ENCODE results near the gene MBLAC2.

Gene MBLAC2

DNA sequence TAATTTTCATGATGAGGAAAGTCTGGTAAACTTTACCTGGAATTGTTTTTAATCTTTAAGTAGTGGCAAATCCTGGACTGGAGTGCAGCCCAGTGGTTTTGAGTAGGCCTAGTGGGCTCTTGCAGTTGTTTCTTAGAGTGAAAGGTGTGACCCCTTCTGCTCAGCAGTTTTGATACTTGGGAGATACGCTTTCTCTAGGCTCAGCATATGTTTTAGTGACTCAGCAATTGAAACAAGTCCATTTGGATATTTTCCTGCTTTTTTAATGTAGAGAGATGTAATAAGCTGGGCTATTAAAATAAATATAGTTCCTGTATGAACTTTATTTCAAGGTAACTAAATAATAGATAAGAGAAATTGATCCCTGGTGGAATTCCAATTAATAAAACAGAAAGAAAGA lies 6.1 kb upstream of the MBLAC2 start:
- no peaks in the 10 kb centered on the region for H3K36me3 Mint-ChIP-seq (ENCODE audit: insufficient read depth)
- DNase-seq (ENCODE audit: low spot score in 2 of 2) (no peak), ATAC-seq (replicated peaks; ENCODE audit: extremely low read depth, poor library complexity, severe bottlenecking) (no peak)
- no peaks in the 10 kb centered on the region for H3K4me1 Mint-ChIP-seq
- no peak overlapping the region for H3K27ac Mint-ChIP-seq (ENCODE audit: low read depth)
- no peak overlapping the region for H3K4me3 Mint-ChIP-seq
- no peaks in the 10 kb centered on the region for H3K27me3 Mint-ChIP-seq
- H3K9me3 Mint-ChIP-seq, result no peaks in the 10 kb centered on the region

DNA sequence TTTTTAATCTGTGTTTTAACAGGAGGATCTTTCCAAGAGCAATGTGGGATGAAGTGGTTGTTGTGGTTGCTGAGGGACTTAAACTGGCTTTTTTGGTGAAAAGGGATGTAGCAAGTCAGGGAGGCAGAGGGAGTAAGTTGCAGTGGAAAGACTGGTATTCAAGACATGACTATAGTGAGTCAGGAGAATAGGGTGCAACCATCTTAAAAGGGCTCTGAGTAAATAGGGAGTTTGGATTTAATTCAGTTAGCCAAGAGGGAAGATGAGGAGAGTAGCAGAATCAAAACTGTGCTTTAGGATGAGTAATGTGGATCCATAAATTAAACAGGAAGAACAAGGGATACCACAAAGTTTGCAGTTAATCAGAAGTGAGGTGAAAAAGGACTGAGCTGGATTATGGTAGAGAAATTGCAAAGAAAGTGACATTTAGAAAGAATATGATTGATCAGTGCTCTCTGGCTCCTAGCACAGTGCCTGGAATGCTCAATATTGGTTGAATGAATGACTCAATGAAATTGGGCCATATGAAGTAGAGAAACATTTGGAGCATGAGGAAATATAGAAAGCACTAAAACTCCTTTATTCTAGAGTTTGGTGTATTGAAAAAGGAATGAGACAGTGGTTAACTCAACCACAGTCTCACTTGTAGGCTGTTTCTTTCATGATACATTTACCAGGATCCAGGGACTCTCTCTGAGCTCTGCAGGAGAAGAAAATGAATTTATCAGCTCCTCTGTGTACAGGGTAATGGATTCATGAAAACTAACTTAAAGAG lies 5.2 kb upstream of the MBLAC2 start:
- H3K4me1 Mint-ChIP-seq, result peaks cover 6% of the 10 kb centered on the region
- ATAC-seq (replicated peaks; ENCODE audit: extremely low read depth, poor library complexity, severe bottlenecking) (no peak), DNase-seq (ENCODE audit: low spot score in 2 of 2) (no peak)
- no peak overlapping the region for H3K27ac Mint-ChIP-seq (ENCODE audit: low read depth)
- H3K9me3 Mint-ChIP-seq, result no peaks in the 10 kb centered on the region
- H3K27me3 Mint-ChIP-seq, result no peaks in the 10 kb centered on the region
- no peak overlapping the region for H3K4me3 Mint-ChIP-seq
- H3K36me3 Mint-ChIP-seq (ENCODE audit: insufficient read depth), result no peaks in the 10 kb centered on the region

DNA sequence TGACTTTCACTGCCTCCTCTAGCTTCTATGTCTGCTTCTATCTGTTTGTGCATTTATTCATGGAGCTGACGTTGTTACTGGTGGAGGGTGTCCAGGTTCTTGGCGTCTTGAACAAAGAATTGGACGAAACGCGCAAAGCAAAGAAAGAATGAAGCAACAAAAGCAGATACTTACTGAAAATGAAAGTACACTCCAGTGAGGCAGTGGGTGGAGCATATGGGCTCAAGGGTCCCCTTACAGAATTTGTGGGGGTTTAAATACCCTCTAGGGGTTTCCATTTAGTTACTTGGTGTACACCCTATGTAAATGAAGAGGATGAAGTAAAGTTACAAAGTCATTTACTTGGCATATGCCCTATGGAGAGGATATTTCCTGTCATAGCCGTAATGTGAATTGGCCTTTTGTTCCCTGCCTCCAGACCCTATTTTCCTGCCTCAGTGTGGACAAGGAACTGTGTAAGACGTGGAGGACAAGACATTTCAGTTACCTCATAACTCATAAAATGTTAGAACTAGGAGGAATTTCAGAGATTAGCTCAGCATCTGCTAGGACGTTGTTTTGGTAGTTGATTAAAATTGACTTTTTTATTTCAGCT lies 3.1 kb upstream of the MBLAC2 start:
- Mint-ChIP-seq H3K4me3 (no peak overlapping the region), H3K4me1 (peaks cover 18% of the 10 kb centered on the region), H3K27ac (ENCODE audit: low read depth) (no peak overlapping the region), H3K9me3 (no peaks in the 10 kb centered on the region), H3K27me3 (no peaks in the 10 kb centered on the region), H3K36me3 (ENCODE audit: insufficient read depth) (peaks cover 13% of the 10 kb centered on the region)
- no peak for ATAC-seq (replicated peaks; ENCODE audit: extremely low read depth, poor library complexity, severe bottlenecking)
- no peak for DNase-seq (ENCODE audit: low spot score in 2 of 2)

DNA sequence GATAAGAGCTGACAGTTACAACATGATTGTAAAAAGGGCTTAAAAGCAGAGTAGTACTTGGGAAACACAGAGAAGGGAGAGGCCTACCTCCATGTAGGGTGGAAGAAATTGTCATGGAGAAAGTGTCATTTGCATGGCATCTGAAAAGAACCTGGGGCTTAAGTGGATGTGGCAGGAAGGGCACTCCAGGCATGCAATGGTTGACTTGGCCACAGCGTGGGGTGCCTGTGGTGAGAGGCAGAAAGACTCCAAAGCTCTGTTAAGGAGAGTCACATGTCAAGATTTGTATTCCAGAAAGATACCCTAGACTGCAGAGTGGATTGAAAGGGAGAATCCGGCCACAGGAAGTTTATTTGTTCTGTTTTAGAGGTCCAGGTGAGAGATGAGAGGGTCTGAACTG lies 2.5 kb upstream of the MBLAC2 start:
- no peak for ATAC-seq (replicated peaks; ENCODE audit: extremely low read depth, poor library complexity, severe bottlenecking)
- peaks cover 20% of the 10 kb centered on the region for H3K4me1 Mint-ChIP-seq
- H3K27me3 Mint-ChIP-seq, result no peaks in the 10 kb centered on the region
- no peaks in the 10 kb centered on the region for H3K9me3 Mint-ChIP-seq
- DNase-seq (ENCODE audit: low spot score in 2 of 2), result no peak
- H3K4me3 Mint-ChIP-seq, result no peak overlapping the region
- peaks cover 13% of the 10 kb centered on the region for H3K36me3 Mint-ChIP-seq (ENCODE audit: insufficient read depth)
- H3K27ac Mint-ChIP-seq (ENCODE audit: low read depth), result no peak overlapping the region

DNA sequence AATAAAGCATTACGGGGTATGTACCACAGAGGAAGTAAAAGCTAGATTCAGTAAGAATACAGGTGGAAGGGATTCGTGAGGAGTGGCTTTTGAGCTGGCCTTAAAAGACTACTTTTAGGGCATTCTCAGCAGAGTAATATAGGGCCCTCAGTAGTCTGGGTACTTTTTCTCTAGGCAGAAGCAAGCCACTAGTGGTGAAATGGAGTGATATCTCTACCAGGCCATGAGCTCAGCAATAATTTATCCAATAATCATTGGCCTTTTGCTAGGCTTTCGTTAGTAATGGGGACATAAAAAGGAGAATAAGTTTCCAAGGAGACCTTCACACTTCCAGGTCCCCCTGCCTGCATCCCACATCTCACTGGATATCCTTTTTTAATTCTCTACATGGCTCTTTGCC lies 1.8 kb upstream of the MBLAC2 start:
- no peak overlapping the region for H3K27ac Mint-ChIP-seq (ENCODE audit: low read depth)
- no peak for DNase-seq (ENCODE audit: low spot score in 2 of 2)
- peaks cover 20% of the 10 kb centered on the region for H3K4me1 Mint-ChIP-seq
- H3K9me3 Mint-ChIP-seq, result no peaks in the 10 kb centered on the region
- no peaks in the 10 kb centered on the region for H3K27me3 Mint-ChIP-seq
- ATAC-seq (replicated peaks; ENCODE audit: extremely low read depth, poor library complexity, severe bottlenecking), result no peak
- peaks cover 13% of the 10 kb centered on the region for H3K36me3 Mint-ChIP-seq (ENCODE audit: insufficient read depth)
- H3K4me3 Mint-ChIP-seq, result no peak overlapping the region

DNA sequence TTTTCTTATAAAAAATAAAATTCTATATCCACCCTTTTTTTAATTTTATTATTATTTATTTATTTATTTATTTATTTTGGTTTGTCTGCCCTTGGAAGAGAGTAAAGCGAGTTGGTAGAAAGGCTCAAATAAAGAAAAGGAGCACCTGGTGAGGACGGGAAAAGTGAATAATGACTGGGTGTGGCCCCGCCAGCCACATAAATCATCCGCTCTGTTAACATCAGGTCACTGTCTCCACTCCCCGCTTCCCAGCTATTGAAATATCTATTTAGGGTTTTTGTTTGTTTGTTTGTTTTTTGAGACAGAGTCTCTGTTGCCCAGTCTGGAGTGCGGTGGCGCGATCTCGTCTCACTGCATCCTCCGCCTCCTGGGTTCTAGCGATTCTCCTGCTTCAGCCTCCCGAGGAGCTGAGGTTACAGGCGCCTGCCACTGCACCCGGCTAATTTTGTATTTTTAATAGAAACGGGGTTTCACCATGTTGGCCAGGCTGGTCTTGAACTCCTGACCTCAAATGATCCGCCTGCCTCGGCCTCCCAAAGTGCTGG lies 937 bp upstream of the MBLAC2 start:
- Mint-ChIP-seq H3K4me3 (peak overlapping the region; percentile 97), H3K36me3 (ENCODE audit: insufficient read depth) (peaks cover 13% of the 10 kb centered on the region), H3K4me1 (peaks cover 29% of the 10 kb centered on the region), H3K9me3 (no peaks in the 10 kb centered on the region), H3K27me3 (no peaks in the 10 kb centered on the region), H3K27ac (ENCODE audit: low read depth) (no peak overlapping the region)
- ATAC-seq (replicated peaks; ENCODE audit: extremely low read depth, poor library complexity, severe bottlenecking) (no peak), DNase-seq (ENCODE audit: low spot score in 2 of 2) (no peak)

DNA sequence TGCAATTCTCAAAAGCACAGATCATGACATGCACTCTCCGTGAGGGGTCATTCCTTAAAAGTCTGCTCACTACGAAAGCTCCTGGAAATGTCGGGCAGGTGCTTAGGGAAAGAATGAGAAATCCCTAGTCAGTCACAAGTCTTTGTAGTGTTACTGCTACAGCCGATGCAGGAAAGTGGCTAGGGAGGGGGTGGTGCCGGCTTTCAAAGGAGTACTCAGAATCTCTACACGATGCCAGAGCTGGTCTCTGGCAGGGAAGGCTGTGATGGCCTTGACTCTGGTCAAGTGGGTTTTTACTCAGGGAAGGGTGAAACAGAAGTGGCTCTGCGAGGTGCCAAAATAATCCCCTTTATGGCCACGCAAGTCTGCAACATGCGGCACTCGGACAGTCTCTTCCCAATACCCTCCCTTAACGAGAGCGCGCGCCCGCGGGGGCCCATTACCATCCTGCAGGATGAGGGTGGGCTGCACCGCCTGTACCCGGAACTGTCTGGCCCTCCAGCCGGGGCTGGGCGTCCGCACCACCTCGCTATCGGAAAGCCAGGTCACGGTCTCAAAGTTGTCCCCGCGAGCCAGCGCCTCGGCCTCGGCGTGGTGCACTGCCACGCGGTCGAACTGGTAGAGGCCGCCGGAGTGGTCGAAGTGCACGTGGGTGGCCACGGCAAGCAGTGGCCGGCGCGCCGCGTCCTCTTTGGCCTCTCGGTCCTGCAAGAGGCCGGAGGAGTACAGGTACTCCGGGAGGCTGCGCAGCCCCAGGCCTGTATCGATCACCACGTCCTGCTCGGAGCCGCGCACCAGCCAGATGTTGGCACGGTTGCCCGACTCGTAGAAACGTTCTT lies 956 bp downstream of the MBLAC2 start:
- ATAC-seq (replicated peaks; ENCODE audit: extremely low read depth, poor library complexity, severe bottlenecking) (peak; percentile 1), DNase-seq (ENCODE audit: low spot score in 2 of 2) (no peak)
- H3K4me3 Mint-ChIP-seq, result peak overlapping the region; percentile 97
- H3K4me1 Mint-ChIP-seq, result peaks cover 41% of the 10 kb centered on the region
- H3K27ac Mint-ChIP-seq (ENCODE audit: low read depth), result peak overlapping the region; percentile 87
- H3K9me3 Mint-ChIP-seq, result no peaks in the 10 kb centered on the region
- no peaks in the 10 kb centered on the region for H3K27me3 Mint-ChIP-seq
- H3K36me3 Mint-ChIP-seq (ENCODE audit: insufficient read depth), result peaks cover 15% of the 10 kb centered on the region

DNA sequence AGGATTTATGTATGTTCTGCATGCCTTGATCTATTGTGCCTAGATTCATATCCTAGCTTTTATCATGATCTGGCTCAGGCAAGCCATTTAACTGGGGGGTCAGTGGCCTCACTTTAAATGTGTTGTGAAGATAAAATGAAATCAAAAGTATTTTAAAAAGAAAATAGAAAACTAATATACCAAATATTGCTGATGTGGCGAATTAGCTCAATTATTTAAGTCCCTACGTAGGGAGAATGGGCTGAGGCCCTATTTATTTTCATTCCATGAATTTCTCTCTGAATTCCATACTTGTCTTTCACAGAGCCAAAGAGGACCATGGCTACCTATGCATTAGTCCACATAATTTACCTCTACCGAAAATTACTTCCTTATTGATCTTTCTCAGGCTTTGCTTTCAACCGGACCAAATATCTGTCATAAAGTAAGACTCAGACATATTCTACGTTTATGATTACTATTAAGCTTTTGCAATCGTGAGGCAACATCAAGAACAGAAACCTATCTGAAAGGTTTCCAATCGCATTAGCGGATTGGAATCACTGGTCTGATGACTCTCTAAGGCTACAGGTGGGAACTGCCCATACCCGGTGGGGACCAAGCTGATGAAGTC lies 1.7 kb downstream of the MBLAC2 start:
- no peaks in the 10 kb centered on the region for H3K9me3 Mint-ChIP-seq
- DNase-seq (ENCODE audit: low spot score in 2 of 2) (no peak), ATAC-seq (replicated peaks; ENCODE audit: extremely low read depth, poor library complexity, severe bottlenecking) (no peak)
- peaks cover 15% of the 10 kb centered on the region for H3K36me3 Mint-ChIP-seq (ENCODE audit: insufficient read depth)
- H3K4me1 Mint-ChIP-seq, result peaks cover 41% of the 10 kb centered on the region
- no peaks in the 10 kb centered on the region for H3K27me3 Mint-ChIP-seq
- H3K27ac Mint-ChIP-seq (ENCODE audit: low read depth), result peak overlapping the region; percentile 87
- H3K4me3 Mint-ChIP-seq, result peak overlapping the region; percentile 97

DNA sequence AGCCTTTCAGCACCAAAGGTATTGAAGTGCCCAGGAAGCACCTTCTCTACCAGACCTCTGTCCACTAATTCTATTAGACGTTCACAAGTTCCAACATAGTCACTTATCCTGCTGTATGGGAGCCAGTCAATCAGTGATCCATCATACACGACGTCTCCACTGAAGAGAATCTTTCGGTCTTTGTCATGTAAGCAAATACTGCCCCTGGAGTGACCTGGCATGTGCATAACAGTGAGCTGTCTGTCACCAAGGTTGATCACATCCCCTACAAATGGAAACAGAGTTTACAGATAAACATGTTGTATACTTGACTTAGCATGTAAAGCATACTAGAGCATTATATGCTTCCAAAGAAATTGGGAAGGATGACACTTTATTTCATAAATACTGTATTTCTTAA lies 13.3 kb downstream of the MBLAC2 start:
- DNase-seq (ENCODE audit: low spot score in 2 of 2), result no peak
- no peaks in the 10 kb centered on the region for H3K4me1 Mint-ChIP-seq
- no peak overlapping the region for H3K4me3 Mint-ChIP-seq
- no peaks in the 10 kb centered on the region for H3K9me3 Mint-ChIP-seq
- H3K36me3 Mint-ChIP-seq (ENCODE audit: insufficient read depth), result peaks cover 6% of the 10 kb centered on the region
- H3K27me3 Mint-ChIP-seq, result no peaks in the 10 kb centered on the region
- H3K27ac Mint-ChIP-seq (ENCODE audit: low read depth), result no peak overlapping the region
- no peak for ATAC-seq (replicated peaks; ENCODE audit: extremely low read depth, poor library complexity, severe bottlenecking)

DNA sequence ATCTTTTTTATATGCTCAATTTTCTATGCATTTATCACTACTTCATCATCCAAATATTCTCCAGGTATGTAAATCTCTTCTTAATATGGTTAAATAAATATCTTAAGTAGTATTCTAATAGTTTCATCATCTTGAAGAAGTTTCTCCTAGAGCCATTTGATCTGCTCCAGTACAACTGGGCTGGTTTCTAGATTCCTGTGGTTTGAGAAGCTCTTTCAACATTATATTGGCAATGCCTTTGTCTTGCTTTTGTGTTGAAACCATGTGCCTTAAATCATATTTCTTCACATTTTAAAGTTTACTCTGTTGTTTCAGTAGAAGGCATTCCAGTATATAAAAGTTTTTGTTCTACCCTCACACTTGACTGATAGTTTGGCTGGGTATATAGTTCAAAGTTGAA lies 27.6 kb downstream of the MBLAC2 start:
- H3K4me3 Mint-ChIP-seq, result no peak overlapping the region
- no peaks in the 10 kb centered on the region for H3K27me3 Mint-ChIP-seq
- H3K9me3 Mint-ChIP-seq, result no peaks in the 10 kb centered on the region
- DNase-seq (ENCODE audit: low spot score in 2 of 2) (no peak), ATAC-seq (replicated peaks; ENCODE audit: extremely low read depth, poor library complexity, severe bottlenecking) (no peak)
- H3K4me1 Mint-ChIP-seq, result no peaks in the 10 kb centered on the region
- no peaks in the 10 kb centered on the region for H3K36me3 Mint-ChIP-seq (ENCODE audit: insufficient read depth)
- H3K27ac Mint-ChIP-seq (ENCODE audit: low read depth), result no peak overlapping the region

DNA sequence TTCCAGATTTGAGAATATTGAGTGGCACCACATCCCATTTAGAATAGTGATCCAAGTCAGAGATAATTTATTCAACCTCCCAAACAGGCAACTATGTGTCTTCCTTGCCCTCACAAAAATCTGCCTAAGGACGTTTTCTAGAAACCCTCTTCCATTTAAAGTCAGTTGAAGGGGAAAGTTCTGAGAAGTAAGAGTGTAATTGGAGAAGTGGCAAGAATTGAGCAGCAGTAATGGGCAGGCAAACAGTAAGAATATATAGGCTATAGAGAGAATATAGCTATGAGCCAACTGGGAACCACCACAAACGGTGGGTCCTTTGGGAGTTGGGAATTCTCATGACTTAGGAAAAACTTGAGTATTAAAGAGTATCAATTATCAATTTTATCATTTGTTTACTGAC lies 33.9 kb downstream of the MBLAC2 start:
- Mint-ChIP-seq H3K27me3 (peaks cover 11% of the 10 kb centered on the region), H3K4me1 (peaks cover 5% of the 10 kb centered on the region), H3K36me3 (ENCODE audit: insufficient read depth) (peaks cover 2% of the 10 kb centered on the region), H3K27ac (ENCODE audit: low read depth) (no peak overlapping the region), H3K4me3 (peak overlapping the region; percentile 64), H3K9me3 (no peaks in the 10 kb centered on the region)
- DNase-seq (ENCODE audit: low spot score in 2 of 2), result no peak
- ATAC-seq (replicated peaks; ENCODE audit: extremely low read depth, poor library complexity, severe bottlenecking), result no peak

DNA sequence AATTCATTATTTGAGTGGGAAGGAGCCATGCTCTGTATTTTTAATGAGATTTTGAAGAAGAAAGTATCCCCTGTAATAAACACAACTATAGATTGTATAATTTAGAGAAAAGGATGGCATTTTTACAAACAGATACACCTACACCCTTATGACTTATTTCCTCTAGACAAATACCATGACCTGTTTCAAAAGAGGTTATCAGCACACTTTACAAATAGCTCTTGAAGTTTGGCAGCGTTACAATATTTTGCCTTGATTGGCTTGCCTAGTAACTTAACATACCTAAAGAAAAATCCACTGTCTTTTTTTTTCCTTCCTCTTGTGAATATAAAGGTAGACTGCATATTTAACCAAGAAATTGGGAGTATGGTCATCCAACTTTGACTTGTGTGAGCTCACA lies 36.5 kb downstream of the MBLAC2 start:
- Mint-ChIP-seq H3K9me3 (no peaks in the 10 kb centered on the region), H3K27ac (ENCODE audit: low read depth) (no peak overlapping the region), H3K4me3 (no peak overlapping the region), H3K27me3 (peaks cover 11% of the 10 kb centered on the region), H3K4me1 (peaks cover 5% of the 10 kb centered on the region), H3K36me3 (ENCODE audit: insufficient read depth) (peaks cover 2% of the 10 kb centered on the region)
- no peak for DNase-seq (ENCODE audit: low spot score in 2 of 2)
- ATAC-seq (replicated peaks; ENCODE audit: extremely low read depth, poor library complexity, severe bottlenecking), result no peak

Data from central memory CD8-positive, alpha-beta T cell (primary cell).